NCI-H128 (cell line): ENCODE data around the gene HLA-DRB5.
"Not testable (repeated sequence)": the region's sequence is repeated elsewhere in the genome, so short reads cannot be mapped to it uniquely, and the experiment has no call there.

ENCODE experiments used
- DNase-seq: peaks from one replicate; lab custom pipeline; 2025; ENCODE audit not compliant: unreplicated experiment; lab: John Stamatoyannopoulos, UW

HLA-DRB5 gene

GRCh38 chr6:32529697-32530430, at the start of gene HLA-DRB5:
TSS of gene HLA-DRB5 (minus strand) at chr6:32530287. CDS start at chr6:32530224, 63 bp downstream.
- DNase-seq, result no peak

GRCh38 chr6:32578962-32579361, 48.9 kb upstream of the HLA-DRB5 start:
- DNase-seq, result no peak

DNA sequence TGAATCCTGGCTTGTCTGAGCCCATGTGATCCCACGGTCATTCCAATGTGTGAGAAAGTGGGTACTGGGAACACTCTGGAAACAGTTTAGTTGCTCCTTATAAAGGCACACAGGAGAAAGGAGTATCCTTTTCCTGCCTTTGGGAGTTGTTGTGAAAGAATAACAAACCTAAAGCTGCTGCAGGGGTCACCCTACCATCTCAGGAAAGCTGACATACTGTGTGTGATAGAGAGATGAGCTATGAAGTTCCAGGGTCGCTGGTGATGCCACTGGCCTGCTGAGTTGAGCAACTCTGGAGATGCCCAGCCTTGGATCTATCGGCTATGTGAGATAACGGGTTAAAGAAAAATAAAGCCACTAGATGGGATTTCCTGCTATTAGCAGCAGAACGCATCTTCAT, 47.4 kb upstream of the HLA-DRB5 start:
- not testable (repeated sequence) for DNase-seq

DNA sequence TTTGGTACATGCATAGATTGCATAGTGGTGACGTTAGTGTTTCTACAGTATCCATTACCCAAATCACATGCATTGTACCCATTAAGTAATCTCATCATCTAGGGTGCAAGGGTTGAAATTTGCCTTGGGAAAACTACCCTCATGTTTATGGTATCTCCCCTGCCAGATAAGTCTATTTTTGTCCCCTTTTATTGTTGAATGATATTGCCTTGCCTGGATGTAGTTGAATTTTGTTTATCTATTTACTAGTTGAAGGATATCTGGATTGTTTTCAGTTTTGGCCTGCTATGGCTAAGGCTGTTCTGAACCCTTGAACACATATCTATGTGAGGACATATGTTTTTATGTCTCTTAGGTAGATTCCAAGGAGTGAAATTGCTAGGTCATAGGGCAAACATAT, 46.2 kb upstream of the HLA-DRB5 start:
- DNase-seq, result no peak

DNA sequence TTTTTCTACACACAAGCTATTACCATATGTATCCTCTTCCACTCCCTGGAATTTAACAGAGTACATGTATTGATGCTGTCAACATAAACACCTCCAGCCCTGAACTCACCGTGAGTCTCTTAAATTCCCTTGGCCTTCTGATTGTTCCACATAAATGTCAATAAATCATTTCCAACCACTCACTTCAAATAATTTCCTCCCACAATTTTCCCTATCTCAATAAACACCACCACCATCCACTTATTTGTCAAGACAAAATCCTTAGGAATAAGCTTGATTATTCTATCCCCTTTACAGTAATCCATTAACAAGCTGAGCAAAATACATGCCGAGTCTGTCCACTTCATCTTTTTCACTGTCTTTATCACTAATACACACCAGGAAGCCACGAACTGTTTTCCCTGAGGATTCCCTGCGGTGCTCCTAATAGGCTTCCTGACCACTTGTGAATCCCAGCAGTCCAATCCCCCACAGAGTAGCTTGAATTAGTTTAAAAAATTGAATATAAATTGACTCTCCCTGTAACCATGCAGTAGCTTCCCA, 40.3 kb upstream of the HLA-DRB5 start:
- no peak for DNase-seq

- DNase-seq, result no peak
These were observed 38.5 kb upstream of the HLA-DRB5 start for GRCh38 chr6:32568561-32568960.

DNA sequence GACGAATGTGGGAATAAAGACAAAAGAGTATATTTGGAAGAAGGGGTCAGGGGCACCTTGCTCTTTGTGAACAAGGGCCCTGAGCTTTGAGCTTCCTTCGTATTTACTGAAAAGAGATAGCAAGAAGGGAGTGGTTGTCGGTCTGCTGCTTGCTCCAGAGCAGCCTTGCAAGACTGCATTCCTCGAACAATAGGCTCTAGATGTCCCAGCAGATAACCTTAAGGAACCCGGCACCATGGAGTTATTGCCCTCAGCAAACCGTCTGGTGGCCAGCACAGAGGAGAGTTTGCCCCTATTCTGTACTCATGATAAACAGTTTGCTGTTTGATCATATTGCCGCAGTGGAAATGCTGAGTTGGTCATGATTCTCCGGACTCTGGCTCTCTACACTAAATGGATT, 36.9 kb upstream of the HLA-DRB5 start:
- no peak for DNase-seq

DNA sequence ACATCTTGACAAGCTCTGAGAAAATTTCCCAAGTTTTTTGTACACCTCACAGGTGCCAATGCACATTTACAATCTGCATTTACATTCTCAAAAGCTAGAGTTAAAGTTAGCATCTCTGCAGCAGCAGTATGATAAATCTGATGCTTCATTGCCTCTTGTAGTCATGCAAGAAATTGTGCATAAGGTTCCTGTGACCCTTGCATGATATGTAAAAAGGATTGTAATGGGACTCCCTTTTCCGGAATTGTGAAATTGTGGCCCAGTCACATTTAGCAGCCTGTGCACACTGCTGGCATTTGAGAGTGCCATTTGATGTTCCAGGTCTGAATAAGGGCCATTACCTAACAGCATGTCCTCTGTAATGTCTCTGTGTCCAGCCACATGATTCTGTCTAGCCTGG, 35.4 kb upstream of the HLA-DRB5 start:
- DNase-seq, result no peak

DNA sequence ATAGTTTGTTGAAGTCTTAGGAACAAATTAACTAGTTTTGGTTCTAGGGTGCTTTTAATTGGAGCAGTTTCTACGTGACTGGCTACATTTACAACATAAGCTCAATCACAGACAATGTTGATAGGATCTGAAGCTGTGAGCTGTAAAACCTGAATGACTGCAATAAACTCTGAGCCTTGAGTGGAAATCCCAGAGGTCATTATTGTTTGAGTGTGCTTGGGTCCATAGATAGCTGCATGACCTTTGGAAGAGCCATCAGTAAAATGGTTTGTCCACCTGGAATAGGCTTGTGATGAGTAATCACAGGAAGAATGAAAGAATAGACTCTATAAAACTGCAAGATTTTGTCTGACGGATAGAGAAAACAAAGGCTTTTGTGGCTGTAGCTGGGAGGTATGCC, 32.9 kb upstream of the HLA-DRB5 start:
- DNase-seq, result no peak

- DNase-seq, result no peak
These were observed 29.7 kb upstream of the HLA-DRB5 start for GRCh38 chr6:32559747-32560146.

DNA sequence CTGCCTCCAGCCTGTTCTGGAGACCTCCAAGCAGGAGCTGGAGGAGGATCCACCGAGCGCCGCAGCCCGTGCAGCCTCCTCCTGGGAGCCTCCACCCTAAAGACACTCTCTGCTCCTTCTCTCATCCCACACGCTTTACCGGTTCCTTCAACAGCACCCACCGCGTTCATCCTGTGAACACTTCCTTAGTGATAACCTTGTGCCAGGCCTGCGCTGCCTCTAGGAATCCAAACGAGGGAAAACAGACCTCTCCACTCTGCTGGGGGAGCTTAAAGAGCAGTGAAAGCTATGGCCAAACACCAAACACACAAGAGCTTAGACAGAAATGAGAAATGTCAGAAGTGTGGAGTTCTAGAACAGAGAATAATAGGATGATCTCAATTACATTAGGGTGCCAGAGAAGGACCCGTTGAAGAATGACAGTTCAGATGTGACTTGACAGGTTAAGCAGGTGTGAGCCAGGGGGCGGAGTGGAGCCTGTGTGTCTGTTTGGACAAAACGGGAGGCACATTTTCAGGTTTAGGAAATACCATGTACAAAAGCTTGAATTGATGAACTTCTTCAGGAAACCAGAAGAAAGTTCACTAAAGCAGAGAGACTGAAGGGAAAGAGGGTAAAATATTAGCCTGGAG, 28.5 kb upstream of the HLA-DRB5 start:
- DNase-seq, result no peak

DNA sequence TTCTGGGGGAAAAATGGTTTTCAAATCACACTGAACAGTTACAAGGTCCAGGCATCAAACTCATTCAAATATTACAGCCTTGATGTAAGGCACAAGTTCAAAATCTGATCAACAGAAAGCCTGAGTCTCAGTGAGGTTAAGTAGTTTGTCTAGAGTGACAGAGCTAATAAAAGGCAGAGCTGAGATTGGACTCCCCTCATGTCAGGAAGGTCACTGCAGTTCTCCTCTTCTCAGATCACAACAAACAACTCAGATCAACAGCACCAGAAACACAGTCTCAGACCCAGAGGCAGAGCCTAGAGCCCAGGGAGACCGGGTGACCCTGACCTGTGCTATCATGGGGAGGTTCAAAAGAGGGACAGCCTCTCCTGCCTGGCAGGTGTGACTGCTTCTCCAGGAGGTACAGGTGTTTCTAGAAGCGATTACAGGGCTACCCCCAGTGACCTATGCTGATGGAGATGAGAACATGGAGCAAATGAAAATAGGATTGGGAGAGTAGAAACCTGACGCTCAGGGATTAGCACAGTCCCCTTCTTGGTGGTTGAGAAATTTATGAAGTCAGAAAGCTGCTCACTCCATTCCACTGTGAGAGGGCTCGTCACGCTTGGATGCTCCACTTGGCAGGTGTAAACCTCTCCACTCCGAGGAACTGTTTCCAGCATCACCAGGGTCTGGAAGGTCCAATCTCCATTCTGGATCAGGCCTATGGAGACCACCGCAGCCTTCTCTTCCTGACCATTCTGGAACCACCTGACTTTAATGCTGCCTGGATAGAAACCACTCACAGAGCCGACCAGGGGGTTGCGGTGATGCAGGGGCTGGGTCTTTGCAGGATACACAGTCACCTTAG, 24.3 kb upstream of the HLA-DRB5 start:
- DNase-seq, result no peak

DNA sequence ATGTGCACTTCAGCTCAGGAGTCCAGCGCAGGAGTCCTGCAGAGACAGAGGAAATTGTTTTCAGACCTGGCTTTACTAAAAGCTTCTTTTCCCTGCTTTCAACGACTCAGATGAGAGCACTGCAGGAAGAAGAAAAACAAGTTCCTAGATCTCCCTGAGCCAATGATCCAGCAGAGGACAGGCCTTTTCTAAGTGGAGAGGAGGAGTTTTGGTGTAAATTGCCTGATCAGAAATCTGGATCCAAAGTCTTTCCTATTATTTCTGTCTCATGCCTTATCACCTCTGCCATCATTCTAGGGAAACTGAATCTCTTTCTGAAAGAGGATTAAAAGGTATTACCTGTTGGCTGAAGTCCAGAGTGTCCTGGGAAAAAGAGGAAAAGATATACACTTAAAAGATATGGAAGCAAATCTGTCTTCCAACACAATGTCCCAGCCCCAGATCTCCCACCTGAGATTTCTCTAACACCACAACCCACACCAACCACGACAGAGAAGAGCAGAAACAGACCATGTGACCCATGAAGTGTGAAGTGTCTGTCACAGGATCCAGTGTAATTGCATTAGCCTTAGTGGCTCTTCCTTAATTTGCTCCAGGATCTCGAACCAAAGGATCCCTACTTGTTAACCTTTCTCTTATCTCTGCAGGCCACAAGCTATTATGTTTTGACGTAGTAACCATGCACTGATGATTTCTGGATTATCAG, 23.1 kb upstream of the HLA-DRB5 start:
- no peak for DNase-seq

DNA sequence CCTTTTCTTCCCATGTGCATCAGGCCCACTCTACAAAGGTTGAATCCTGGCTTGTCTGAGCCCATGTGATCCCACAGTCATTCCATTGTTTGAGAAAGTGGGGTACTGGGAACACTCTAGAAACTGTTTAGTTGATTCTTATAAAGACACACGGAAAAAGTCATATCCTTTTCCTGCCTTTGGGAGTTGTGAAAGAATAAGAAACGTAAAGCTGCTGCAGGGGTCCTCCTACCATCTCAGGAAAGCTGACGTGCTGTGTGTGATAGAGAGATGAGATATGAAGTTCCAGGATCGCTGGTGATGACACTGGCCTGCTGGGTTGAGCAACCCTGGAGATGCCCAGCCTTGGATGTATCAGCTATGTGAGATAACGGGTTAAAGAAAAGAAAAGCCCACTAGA, 21.3 kb upstream of the HLA-DRB5 start:
- DNase-seq, result no peak

GRCh38 chr6:32539839-32540238, 9.8 kb upstream of the HLA-DRB5 start:
- no peak for DNase-seq

DNA sequence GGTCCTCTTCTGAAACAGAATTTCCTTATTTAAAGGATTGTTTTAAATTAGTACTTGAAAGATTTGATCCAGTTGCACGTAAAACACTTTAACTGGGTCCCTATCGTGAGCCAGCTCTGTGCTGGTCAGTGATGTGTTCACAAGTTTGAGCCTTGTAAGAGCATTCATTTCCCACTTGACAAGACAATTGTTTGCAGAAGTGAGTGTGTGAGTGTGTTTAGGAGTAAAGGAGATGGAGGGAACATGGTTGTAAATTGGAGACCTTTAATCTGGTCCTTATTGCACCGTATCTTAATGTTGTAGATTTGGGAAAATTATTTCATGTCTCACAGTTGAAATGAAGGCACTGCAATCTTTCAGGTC, 325 bp upstream of the HLA-DRB5 start:
- not testable (repeated sequence) for DNase-seq

DNA sequence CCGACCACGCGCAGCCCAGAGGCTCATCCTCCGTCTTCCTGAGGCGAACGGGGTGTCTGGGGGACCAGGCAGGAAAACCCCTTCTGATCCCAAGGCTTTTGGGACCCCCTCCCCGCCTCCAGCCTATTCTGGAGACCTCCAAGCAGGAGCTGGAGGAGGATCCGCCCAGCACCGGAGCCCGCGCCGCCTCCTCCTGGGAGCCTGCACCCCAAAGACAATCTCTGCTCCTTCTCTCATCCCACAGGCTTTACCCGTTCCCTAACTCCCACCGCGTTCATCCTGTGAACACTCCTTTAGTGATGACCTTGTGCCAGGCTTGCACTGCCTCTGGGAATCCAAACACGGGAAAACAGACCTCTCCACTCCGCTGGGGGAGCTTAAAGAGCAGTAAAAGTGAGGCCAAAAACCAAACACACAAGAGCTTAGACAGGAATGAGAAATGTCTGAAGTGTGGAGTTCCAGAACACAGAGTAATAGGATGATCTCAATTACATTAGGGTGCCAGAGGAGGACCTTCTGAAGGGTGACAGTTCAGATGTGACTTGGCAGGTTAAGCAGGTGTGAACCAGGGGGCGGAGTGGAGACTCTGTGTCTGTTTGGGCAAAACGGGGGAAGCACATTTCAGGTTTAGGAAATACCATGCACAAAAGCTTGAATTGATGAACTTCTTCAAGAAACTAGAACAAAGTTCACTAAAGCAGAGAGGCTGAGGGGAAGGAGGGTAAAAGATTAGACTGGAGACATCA, 7.6 kb downstream of the HLA-DRB5 start:
- no peak for DNase-seq

DNA sequence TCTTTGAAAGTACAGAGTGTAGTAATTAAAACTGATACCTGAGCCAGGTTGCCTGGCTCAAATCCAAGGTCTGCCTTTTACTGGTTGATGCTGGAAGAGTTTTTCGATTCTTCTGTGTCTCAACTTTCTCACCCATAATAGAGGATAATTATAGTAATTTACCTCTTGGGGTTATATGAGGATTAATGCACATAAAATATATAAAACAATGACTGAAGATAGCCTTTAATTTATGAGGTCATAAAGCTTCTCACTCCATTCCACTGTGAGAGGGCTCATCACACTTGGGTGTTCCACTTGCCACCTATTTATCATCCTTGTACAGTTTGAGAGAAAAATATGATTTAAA, 10.2 kb downstream of the HLA-DRB5 start:
- DNase-seq, result no peak

- DNase-seq, result no peak
These were observed 10.8 kb downstream of the HLA-DRB5 start for GRCh38 chr6:32519118-32519909.
